ENCODE results near the gene MRPL50. TPM values are rescaled to one million over a fixed set of nuclear protein-coding genes. Genes with fewer than 3 reads are reported as not detected.

The MRPL50 gene
- total and polyA plus RNA-seq, 8 donors: 10.2 to 24.6 (median 21.5) TPM

DNA sequence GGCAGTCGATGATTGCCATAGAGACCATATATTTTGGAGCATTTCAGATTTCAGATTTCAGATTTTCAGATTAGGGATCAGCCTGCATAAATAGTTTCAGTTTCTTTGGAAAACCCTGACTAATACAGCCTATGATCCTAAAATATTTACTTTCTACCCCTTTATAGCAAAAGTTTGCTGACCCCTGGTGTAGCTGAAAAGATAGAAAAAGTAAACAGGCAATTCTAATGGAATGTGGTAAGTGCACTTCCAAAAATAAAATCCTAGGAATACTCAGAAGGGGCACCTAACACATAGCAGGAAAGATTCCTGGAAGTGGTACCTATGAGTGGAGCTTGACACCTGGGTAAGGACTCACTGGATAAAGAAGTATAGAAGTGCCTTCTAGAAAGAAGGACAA, 48.1 kb downstream of the MRPL50 start:
- Histone ChIP-seq H3K27ac (no peak overlapping the region), H3K4me3 (no peak overlapping the region), H3K27me3 (no peaks in the 10 kb centered on the region), H3K9me3 (no peaks in the 10 kb centered on the region), H3K36me3 (no peaks in the 10 kb centered on the region), H3K4me1 (no peaks in the 10 kb centered on the region)
- ATAC-seq (no peak), DNase-seq (no peak)
- intact Hi-C loops (cut with DNase I): no loop called here
- TF ChIP-seq, protein P1, sequence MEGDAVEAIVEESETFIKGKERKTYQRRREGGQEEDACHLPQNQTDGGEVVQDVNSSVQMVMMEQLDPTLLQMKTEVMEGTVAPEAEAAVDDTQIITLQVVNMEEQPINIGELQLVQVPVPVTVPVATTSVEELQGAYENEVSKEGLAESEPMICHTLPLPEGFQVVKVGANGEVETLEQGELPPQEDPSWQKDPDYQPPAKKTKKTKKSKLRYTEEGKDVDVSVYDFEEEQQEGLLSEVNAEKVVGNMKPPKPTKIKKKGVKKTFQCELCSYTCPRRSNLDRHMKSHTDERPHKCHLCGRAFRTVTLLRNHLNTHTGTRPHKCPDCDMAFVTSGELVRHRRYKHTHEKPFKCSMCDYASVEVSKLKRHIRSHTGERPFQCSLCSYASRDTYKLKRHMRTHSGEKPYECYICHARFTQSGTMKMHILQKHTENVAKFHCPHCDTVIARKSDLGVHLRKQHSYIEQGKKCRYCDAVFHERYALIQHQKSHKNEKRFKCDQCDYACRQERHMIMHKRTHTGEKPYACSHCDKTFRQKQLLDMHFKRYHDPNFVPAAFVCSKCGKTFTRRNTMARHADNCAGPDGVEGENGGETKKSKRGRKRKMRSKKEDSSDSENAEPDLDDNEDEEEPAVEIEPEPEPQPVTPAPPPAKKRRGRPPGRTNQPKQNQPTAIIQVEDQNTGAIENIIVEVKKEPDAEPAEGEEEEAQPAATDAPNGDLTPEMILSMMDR (IDR thresholded peaks at IDR 0.05): no peak

DNA sequence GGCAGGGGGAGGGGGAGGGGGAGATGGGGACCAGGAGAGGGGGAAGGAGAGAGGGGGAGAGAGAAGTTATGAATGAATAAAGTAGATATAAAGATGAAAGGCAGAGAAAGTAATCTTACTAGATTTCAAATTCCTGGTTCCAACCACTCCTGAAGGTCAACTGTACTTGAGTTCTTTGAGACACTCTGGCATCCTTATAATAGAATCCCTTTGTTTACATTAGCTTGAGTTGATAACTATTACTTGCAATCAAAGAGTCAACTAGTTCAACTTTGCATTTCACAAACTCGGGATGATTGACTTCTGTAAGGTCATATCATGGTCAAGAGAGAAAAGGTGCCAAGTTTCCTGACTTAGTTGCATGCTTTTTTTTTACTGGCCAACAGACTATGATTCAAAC, 55.8 kb downstream of the MRPL50 start:
- Histone ChIP-seq H3K9me3 (no peaks in the 10 kb centered on the region), H3K36me3 (no peaks in the 10 kb centered on the region), H3K27ac (no peak overlapping the region), H3K27me3 (no peaks in the 10 kb centered on the region), H3K4me1 (no peaks in the 10 kb centered on the region), H3K4me3 (no peak overlapping the region)
- DNase-seq: no peak
- intact Hi-C loops (cut with DNase I): no loop called here
- peak; percentile 88 for ATAC-seq
- TF ChIP-seq, protein P1 (IDR thresholded peaks at IDR 0.05): no peak

DNA sequence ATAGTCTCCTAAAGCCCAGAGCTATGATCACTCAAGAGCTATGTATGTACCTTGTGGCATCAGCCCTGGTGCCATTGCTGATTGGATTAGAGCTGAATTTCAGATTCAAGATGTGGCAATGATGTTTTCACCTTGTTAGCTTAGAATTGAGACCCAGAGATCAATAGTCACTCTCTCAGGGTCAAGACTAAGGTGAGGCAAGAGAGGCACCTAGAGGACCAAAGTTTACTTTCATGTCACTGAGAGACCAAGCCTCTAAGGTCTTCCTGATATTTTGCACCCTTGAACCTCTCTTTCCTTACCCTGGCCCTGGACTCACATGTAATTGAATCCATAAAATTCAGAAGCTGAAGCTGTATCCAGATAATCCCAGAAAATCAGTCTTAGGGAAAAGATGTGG, 56.5 kb downstream of the MRPL50 start:
- ATAC-seq (peak; percentile 53), DNase-seq (no peak)
- Histone ChIP-seq H3K36me3 (no peaks in the 10 kb centered on the region), H3K9me3 (no peaks in the 10 kb centered on the region), H3K27ac (no peak overlapping the region), H3K27me3 (no peaks in the 10 kb centered on the region), H3K4me3 (no peak overlapping the region), H3K4me1 (no peaks in the 10 kb centered on the region)
- intact Hi-C loops (cut with DNase I): no loop called here
- TF ChIP-seq, protein P1 (IDR thresholded peaks at IDR 0.05): no peak

Other genes starting within 250 kb of the MRPL50 start
- 10 to 100 TPM in 1 of 2 donors, 1 to 10 TPM in 1; 1.0 to 18.6 TPM for gene BAAT, start 13.6 kb downstream of the MRPL50 start, total RNA-seq
- gene BAAT, start 13.6 kb downstream of the MRPL50 start, polyA plus RNA-seq (ENCODE audit: insufficient read length in 6 of 6): under 1 TPM; 0.28 to 0.74 (median 0.54) TPM
- gene ZNF189, start 233 bp upstream of the MRPL50 start, total RNA-seq: 10 to 100 TPM; 15.7 to 17.7 TPM
- 10 to 100 TPM; 37.1 to 45.1 (median 40.0) TPM for gene ZNF189, start 233 bp upstream of the MRPL50 start, polyA plus RNA-seq (ENCODE audit: insufficient read length in 6 of 6)
- not detected for gene ALDOB, start 37.2 kb upstream of the MRPL50 start, total RNA-seq
- 1 to 10 TPM; 2.2 to 7.4 (median 2.4) TPM for gene ALDOB, start 37.2 kb upstream of the MRPL50 start, polyA plus RNA-seq (ENCODE audit: insufficient read length in 6 of 6)
- gene RNF20, start 135.2 kb upstream of the MRPL50 start, total RNA-seq: 10 to 100 TPM; 37.7 to 39.9 TPM
- gene RNF20, start 135.2 kb upstream of the MRPL50 start, polyA plus RNA-seq (ENCODE audit: insufficient read length in 6 of 6): 10 to 100 TPM; 52.3 to 64.5 (median 54.6) TPM
- not detected for gene PPP3R2, start 196.4 kb upstream of the MRPL50 start, total RNA-seq
- under 1 TPM in 1 of 6 donors, not detected in 5; 0.07 TPM for gene PPP3R2, start 196.4 kb upstream of the MRPL50 start, polyA plus RNA-seq (ENCODE audit: insufficient read length in 6 of 6)